GM12892 (cell line): ENCODE measurements around the gene ZNF324B.

Experiments
- POLR2A ChIP-seq: IDR thresholded peaks from 2 replicates; pipeline ENCODE4 v1.6.1; 2011; ENCODE audit warnings: low read depth, low read length, control low read depth
- POLR2AphosphoS5 ChIP-seq: IDR thresholded peaks from 2 replicates; pipeline ENCODE4 v1.6.1; 2011; ENCODE audit warnings: low read depth, low read length, control low read depth
- TAF1 ChIP-seq: IDR thresholded peaks from 2 replicates; pipeline ENCODE4 v1.6.1; 2011; ENCODE audit warnings: low read depth, mild to moderate bottlenecking, control low read depth, low read length, borderline replicate concordance

DNA sequence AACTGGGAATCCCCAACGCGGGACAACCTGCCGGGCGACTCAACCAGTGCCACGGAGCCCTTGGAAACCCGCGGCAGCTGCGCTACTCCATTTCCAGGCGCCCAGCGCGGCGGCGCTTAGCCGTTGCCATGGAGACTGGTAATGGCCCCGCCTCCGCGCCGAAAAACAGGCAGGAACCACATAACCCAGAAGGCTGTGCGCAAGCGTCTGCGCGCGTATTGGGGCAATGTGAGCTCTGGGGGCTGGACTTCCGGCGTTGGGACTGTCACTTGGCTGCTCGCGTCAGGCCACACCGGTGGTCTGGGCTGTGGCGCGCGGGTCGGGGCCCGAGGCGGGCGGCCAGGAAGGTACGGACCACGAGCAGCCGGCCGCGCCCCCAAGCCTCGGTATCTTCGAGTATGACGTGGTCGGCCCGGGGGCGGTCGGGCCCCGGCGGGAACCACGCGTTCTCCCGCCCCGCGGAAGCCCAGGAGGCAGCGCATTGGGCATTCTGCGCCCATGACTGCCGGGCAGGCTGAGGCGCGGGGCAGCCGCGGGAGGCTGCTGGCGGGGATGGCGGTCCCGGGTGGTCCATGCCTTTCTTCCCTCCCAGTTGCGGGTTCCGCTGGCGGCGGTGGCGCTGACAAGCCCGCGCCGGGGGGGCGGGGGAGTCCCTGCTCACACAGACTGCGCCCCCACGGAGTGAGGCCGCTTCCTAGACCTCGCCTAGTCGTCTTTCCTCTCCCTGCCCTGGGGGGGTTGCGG lies at the start of gene ZNF324B:
- 0 out of 2 replicates have a peak, but pooled peaks have one; percentile 19 for TF ChIP-seq TAF1
- peak; percentile 66; the same call in 1 of the 2 replicates for TF ChIP-seq POLR2A
- TF ChIP-seq POLR2AphosphoS5: peak; percentile 45; the same call in 1 of the 2 replicates
